Left ventricle myocardium inferior (tissue), 1 donor: ENCODE results near the gene CCDC177. TPM values are rescaled to one million over a fixed set of nuclear protein-coding genes. Genes with fewer than 3 reads are reported as not detected.
A peak's percentile ranks its signal among the peaks of the same experiment; 100 is the strongest.

Experiments used
- DNase-seq: peaks from one replicate; pipeline ENCODE4 v3.0.0-alpha.2; 2020
- H3K27ac ChIP-seq: fragments of 200-600 bp; replicated peaks from 2 replicates; pipeline ENCODE4 v1.8.0; 2021
- H3K27me3 ChIP-seq: fragments of 200-600 bp; 2 replicates; pipeline ENCODE4 v1.8.0; 2021; ENCODE audit warnings: low read depth
- H3K36me3 ChIP-seq: fragments of 200-600 bp; 2 replicates; pipeline ENCODE4 v1.8.0; 2021
- H3K4me1 ChIP-seq: fragments of 200-600 bp; 2 replicates; pipeline ENCODE4 v1.8.0; 2021
- H3K4me3 ChIP-seq: fragments of 200-600 bp; 2 replicates; pipeline ENCODE4 v1.8.0; 2021; ENCODE audit warnings: mild to moderate bottlenecking, moderate library complexity
- H3K9me3 ChIP-seq: fragments of 200-600 bp; replicated peaks from 2 replicates; pipeline ENCODE4 v1.8.0; 2021
- CTCF ChIP-seq: fragments of 200-600 bp; IDR thresholded peaks from 2 replicates; pipeline ENCODE4 v1.8.0; 2021; ENCODE audit warnings: antibody characterized with exemption, mild to moderate bottlenecking, borderline replicate concordance
- intact Hi-C: fragments of 100-400 bp; cut with micrococcal nuclease; formaldehyde crosslinking; loops from one replicate; pipeline ENCODE4 v1.11.0; 2022
- total RNA-seq: library from RNA; stranded (reverse); fragmentation: NEBNext Ultra II Directional; extraction: Animal tissue kit (Norgen Biotek cat#: 25700); gene quantifications from one replicate; pipeline ENCODE4 v1.2.1, GENCODE V29; 2021
- donor health status: DM: no; HTN: yes; CAD: no; lungs with severe emphysema.

The CCDC177 gene
- total RNA-seq, 1 donor from 2014 or later, result not detected

GRCh38 chr14:69537900-69538299 is 36.8 kb downstream of the CCDC177 start:
- H3K27ac ChIP-seq, result no peak overlapping the region
- H3K27me3 ChIP-seq, result peaks cover 73% of the 10 kb centered on the region
- no peaks in the 10 kb centered on the region for H3K4me1 ChIP-seq
- H3K9me3 ChIP-seq, result no peaks in the 10 kb centered on the region
- DNase-seq, result no peak
- H3K4me3 ChIP-seq, result no peak overlapping the region
- no peaks in the 10 kb centered on the region for H3K36me3 ChIP-seq
- no peak for TF ChIP-seq CTCF
- intact Hi-C loops, result no loop called here

- TF ChIP-seq CTCF, result no peak
- Histone ChIP-seq H3K4me1 (no peaks in the 10 kb centered on the region), H3K27ac (no peak overlapping the region), H3K4me3 (no peak overlapping the region), H3K27me3 (peaks cover 75% of the 10 kb centered on the region), H3K9me3 (no peaks in the 10 kb centered on the region), H3K36me3 (no peaks in the 10 kb centered on the region)
- intact Hi-C loops, result no loop called here
- no peak for DNase-seq
Measured at GRCh38 chr14:69536971-69537370, 37.7 kb downstream of the CCDC177 start.

- intact Hi-C loops, result no loop called here
- no peak for DNase-seq
- no peak overlapping the region for H3K27ac ChIP-seq
- no peaks in the 10 kb centered on the region for H3K9me3 ChIP-seq
- no peak overlapping the region for H3K4me3 ChIP-seq
- peaks cover 74% of the 10 kb centered on the region for H3K27me3 ChIP-seq
- H3K4me1 ChIP-seq, result no peaks in the 10 kb centered on the region
- no peaks in the 10 kb centered on the region for H3K36me3 ChIP-seq
- peak; percentile 69 for TF ChIP-seq CTCF
Measured at GRCh38 chr14:69535230-69535848, 39.3 kb downstream of the CCDC177 start.

GRCh38 chr14:69532561-69533340 is 41.9 kb downstream of the CCDC177 start:
- Histone ChIP-seq H3K4me1 (no peaks in the 10 kb centered on the region), H3K27ac (no peak overlapping the region), H3K27me3 (peaks cover 74% of the 10 kb centered on the region), H3K36me3 (no peaks in the 10 kb centered on the region), H3K9me3 (no peaks in the 10 kb centered on the region), H3K4me3 (no peak overlapping the region)
- DNase-seq, result no peak
- intact Hi-C loops, result no loop called here
- no peak for TF ChIP-seq CTCF

- DNase-seq, result no peak
- intact Hi-C loops, result no loop called here
- Histone ChIP-seq H3K4me3 (no peak overlapping the region), H3K9me3 (no peaks in the 10 kb centered on the region), H3K27ac (no peak overlapping the region), H3K27me3 (peaks cover 71% of the 10 kb centered on the region), H3K4me1 (no peaks in the 10 kb centered on the region), H3K36me3 (no peaks in the 10 kb centered on the region)
- TF ChIP-seq CTCF, result no peak
Measured at GRCh38 chr14:69531135-69531534, 43.5 kb downstream of the CCDC177 start.
